Activated CD8-positive, alpha-beta memory T cell treated with anti-CD3 and anti-CD28 coated beads for 36 hours (primary cell): ENCODE results near the gene FAM83G. TPM values are rescaled to one million over a fixed set of nuclear protein-coding genes. Genes with fewer than 3 reads are reported as not detected.

Experiments used
- CTCF ChIA-PET: fragments of 350-600 bp; sonication (Branson Sonifier 250); formaldehyde crosslinking; loops from one replicate; lab custom pipeline; 2021; ENCODE audit warnings: antibody characterized with exemption; lab: Charles Lee
- POLR2A ChIA-PET: fragments of 350-600 bp; sonication (Branson Sonifier 250); formaldehyde crosslinking; loops from one replicate; lab custom pipeline; 2021; ENCODE audit warnings: antibody characterized with exemption; lab: Charles Lee
- total RNA-seq, 2 experiments: library from RNA; stranded (reverse); gene quantifications; one replicate each; pipeline ENCODE4 v1.2.3, GENCODE V29; 2021

The FAM83G gene
- total RNA-seq, 2 experiments from 2014 or later, result 11.2 to 11.6 TPM

GRCh38 chr17:18996458-18996857, 8.1 kb downstream of the FAM83G start:
- ChIA-PET CTCF (no interaction called here), POLR2A (no interaction called here)

DNA sequence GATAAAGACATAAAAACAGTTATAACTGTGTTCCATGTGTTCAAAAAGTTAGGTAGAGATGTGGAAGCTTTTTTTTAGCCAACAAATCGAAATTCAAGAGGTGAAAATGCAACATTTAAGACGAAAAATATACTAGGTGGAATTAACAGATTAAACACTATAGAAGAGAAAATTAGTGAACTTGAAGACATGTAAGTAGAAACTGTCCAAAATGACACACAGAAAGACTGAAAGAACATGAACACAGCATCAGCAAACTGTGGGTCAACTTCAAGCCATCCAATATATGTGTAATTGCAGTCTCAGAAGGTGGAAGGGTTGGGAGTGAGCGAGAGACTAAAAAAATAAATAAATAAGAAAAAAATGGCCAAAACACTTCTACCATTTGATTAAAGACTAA, 9.3 kb downstream of the FAM83G start:
- POLR2A ChIA-PET, result no interaction called here
- CTCF ChIA-PET, result no interaction called here

- ChIA-PET CTCF (no interaction called here), POLR2A (no interaction called here)
Measured at GRCh38 chr17:18994631-18995030, 9.9 kb downstream of the FAM83G start.

DNA sequence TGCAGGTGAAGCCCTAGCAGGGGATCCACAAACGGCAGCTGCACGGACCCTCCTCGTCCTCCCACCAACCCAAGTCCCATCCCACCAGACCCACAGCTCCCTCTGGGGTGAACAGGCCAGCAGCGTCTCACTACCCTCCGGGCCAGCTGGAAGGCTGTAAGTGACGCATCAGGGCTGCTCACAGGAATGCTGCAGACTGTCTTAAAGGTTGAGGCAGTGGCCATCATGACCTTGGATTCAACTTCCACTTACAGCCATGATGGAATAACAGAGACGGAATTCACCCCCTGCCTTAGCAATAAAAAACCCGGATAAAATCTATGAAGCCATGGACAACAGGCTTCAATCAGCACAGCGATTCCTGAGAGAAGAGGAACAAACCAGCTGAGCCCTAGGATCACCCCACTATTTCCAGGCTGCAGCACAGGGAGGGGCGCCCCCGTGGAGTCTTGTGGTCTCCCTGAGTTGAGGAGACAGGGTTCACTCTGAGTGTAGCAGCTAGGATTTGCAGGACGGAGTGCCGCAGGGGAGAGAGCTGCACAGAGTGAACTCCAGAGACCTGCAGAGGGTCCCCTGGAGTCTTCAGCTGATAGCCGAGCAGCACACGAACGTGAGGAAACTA, 10.5 kb downstream of the FAM83G start:
- ChIA-PET POLR2A (no interaction called here), CTCF (no interaction called here)

DNA sequence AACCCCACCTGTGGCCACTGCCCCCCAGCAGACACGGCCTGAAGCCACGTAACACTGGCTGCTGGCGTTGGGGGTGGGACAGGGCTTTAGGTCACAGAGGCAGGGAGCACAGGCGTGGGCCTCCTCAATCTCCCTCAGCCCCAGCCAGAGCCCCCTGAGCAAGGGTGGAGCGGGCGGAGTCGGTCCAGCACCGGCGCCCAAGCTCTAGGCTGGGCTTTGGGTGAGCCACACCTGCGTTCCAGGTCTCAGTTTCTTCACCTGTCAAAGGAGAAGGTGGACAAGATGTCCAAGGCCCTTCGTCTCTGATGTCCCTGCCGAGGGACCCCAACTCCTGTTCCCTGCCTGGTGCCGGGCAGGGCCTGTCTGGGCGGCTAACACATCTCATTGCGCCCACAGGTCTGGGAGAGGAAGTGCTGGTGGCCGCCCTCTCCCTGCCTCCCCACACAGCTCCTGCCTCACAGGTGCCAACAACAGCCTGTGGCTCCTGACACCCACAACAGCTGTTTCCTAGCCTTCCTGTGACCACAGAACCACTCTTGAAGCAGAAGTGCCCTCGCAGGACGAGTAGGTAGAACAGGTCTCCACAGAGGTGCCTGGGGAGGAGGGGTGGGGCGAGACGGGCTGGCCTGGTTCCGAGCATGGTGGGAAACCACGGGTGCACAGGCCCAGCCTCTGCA, 12.0 kb downstream of the FAM83G start:
- POLR2A ChIA-PET, result no interaction called here
- CTCF ChIA-PET, result no interaction called here

DNA sequence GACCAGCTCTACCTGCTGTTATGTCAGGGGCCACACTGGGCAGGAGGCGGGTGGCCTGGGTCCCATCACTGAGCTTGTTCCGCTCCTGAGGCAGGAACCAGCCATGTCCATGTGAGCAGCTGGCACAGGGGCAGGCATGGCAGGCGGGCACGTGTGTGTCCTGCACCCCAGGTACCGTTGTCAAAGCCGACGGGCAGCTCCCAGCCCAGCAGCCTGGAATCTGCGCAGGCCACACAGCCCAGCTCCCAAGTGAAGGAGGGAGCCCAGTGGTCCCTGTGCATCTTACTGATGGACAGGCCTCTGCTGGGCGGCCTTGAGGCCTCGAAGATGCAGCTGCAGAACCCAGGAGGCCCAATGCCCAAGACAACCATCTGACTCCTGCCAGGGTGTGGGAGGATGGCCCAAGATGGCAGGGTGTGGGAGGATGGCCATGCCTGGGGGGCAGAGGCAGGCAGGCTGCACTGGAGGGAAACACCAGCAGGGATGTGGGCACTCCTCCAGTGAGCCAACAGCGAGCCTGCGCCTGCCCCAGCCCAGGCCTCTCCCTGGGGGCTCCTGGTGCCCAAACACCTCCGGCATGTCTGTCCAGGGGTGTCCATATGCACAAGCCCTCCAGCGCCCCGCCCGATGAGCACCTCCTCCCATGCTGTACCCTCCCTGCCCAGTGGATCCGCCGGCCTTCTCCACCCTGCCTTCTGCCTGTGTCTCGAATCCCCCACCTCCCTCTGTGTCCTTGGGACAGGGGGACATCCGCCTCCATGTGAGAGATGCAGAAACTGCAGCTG, 12.8 kb downstream of the FAM83G start:
- CTCF ChIA-PET, result no interaction called here
- POLR2A ChIA-PET, result no interaction called here

DNA sequence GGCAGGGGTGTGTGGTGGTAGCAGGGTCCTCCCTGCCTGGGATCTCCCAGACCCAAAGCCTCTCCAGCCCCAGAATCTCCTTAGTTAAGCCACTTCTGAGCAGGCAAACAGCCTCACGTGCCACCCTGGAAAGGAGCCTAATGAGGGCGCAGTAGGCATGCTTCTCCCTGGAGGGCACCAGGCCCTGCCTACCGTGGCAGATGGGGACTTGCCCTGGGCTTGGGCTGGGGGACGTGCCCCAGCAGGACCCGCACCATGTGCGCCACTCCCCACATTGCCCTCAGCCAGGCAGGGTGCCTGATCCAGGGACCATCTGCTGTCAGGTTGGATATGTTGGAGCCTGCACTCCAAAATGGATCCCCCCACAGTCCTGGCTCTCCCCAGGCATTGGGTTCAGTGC, 14.2 kb downstream of the FAM83G start:
- CTCF ChIA-PET, result no interaction called here
- POLR2A ChIA-PET, result no interaction called here

GRCh38 chr17:18988546-18989173, 15.9 kb downstream of the FAM83G start:
- ChIA-PET POLR2A (no interaction called here), CTCF (interaction anchor here (1.1 kb wide), 1 partner anchor 28 kb away, joined by 3 read pairs; no protein-coding TSS in a partner anchor)

GRCh38 chr17:18987862-18988545, 16.6 kb downstream of the FAM83G start:
- CTCF ChIA-PET, result interaction anchor here (1.1 kb wide), 1 partner anchor 27 kb away, joined by 3 read pairs; no protein-coding TSS in a partner anchor
- POLR2A ChIA-PET, result interaction anchor here (0.6 kb wide), 1 partner anchor 17 kb away, joined by 3 read pairs; the partner anchor contains the start of gene FAM83G

- CTCF ChIA-PET, result no interaction called here
- POLR2A ChIA-PET, result no interaction called here
Measured at GRCh38 chr17:18987230-18987610, 17.3 kb downstream of the FAM83G start.

- ChIA-PET POLR2A (no interaction called here), CTCF (no interaction called here)
Measured at GRCh38 chr17:18986541-18987229, 17.9 kb downstream of the FAM83G start.

DNA sequence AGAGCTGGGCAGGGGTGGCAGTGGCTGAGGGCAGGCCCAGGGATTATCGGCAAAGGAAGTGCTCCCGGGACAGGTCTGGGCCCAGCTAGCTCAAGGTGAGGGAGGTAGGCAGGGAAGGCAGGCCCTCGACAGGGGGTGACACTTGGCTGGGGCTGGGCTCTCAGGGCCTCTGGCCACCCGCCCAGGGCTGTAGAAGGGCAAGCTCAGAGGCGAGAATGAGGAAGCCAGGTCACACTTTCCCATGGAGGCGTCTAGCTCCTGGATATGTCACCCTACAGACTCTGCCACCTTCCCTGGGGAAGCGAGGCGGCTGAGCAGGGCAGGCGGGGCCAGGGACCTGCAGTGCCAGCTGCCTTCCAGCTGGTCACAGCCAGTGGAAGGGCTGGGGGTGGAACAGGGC, 19.1 kb downstream of the FAM83G start:
- POLR2A ChIA-PET, result no interaction called here
- CTCF ChIA-PET, result interaction anchor here (1.7 kb wide), 1 partner anchor 14 kb away, joined by 3 read pairs; no protein-coding TSS in a partner anchor

DNA sequence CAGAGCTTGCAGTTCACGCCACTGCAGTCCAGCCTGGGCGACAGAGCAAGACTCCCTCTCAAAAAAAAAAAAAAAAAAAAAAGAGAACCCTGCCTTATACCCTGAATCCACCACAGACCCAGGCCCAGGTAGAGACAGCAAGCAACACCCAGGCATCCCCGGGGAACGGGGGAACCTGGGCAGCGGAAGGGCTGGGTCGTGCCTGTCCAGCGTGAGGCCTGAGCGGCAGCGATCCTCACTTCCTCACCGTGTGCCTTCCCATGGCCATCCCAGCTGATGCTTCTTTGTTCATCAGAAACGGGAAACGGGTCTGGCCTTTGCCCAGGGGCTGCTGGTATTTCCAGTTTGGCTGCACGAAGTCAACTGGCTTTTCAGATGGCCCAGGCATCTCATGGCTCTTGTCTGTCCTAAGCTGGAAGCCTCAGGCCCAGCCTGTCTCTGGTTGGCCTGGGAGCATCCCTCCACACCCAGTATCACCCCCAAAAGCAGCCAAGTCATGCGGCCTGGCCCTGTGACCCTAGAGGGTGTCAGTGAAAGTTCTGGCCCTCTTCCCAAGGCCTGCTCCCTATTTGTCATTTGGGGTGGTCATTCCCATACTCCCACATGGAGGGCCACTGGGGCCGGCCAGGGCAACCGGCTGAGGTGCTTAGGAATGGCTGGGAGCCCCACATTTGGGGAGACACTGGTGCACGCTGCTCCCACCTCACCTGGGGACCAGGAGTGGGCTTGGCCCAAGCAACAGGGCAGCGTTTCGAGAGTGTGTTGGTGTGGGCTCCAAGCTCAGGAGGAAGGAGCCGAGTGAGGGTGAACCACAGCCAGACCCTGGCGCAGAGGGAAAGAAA, 20.1 kb downstream of the FAM83G start:
- ChIA-PET POLR2A (no interaction called here), CTCF (interaction anchor here (0.6 to 1.7 kb wide), 2 partner anchors 9 to 15 kb away, joined by 3 read pairs; no protein-coding TSS in a partner anchor)

- POLR2A ChIA-PET, result no interaction called here
Measured at GRCh38 chr17:18981642-18982424, 22.7 kb downstream of the FAM83G start.

GRCh38 chr17:18981335-18981641, 23.3 kb downstream of the FAM83G start:
- ChIA-PET POLR2A (no interaction called here), CTCF (interaction anchor here (1.4 kb wide), 1 partner anchor 20 kb away, joined by 4 read pairs; no protein-coding TSS in a partner anchor)

More at GRCh38 chr17:18981642-18982424, 22.7 kb downstream of the FAM83G start:
- CTCF ChIA-PET, result interaction anchor here (1.4 kb wide), 1 partner anchor 21 kb away, joined by 4 read pairs; no protein-coding TSS in a partner anchor

GRCh38 chr17:18980682-18981334, 23.8 kb downstream of the FAM83G start:
- ChIA-PET POLR2A (no interaction called here), CTCF (interaction anchor here (1.4 kb wide), 1 partner anchor 20 kb away, joined by 4 read pairs; no protein-coding TSS in a partner anchor)
